Measurements from ENCODE around the gene BANK1. TPM values are rescaled to one million over a fixed set of nuclear protein-coding genes. Genes with fewer than 3 reads are reported as not detected.

BANK1 gene
- total RNA-seq, 1 experiment from 2014 or later, result not detected

- no peak for DNase-seq
- Histone ChIP-seq H3K27me3 (no peaks in the 10 kb centered on the region), H3K36me3 (no peaks in the 10 kb centered on the region), H3K9me3 (no peaks in the 10 kb centered on the region), H3K4me3 (no peak overlapping the region)
Observed at GRCh38 chr4:101795704-101796103, 5.2 kb downstream of the BANK1 start.

- H3K27me3 ChIP-seq, result no peaks in the 10 kb centered on the region
- no peaks in the 10 kb centered on the region for H3K9me3 ChIP-seq
- H3K36me3 ChIP-seq, result no peaks in the 10 kb centered on the region
- DNase-seq, result no peak
- no peak overlapping the region for H3K4me3 ChIP-seq
Observed at GRCh38 chr4:101801958-101802357, 11.4 kb downstream of the BANK1 start.

- Histone ChIP-seq H3K36me3 (no peaks in the 10 kb centered on the region), H3K4me3 (no peak overlapping the region), H3K27me3 (no peaks in the 10 kb centered on the region), H3K9me3 (no peaks in the 10 kb centered on the region)
- no peak for DNase-seq
Observed at GRCh38 chr4:101806914-101807313, 16.4 kb downstream of the BANK1 start.

GRCh38 chr4:101807351-101807750, 16.8 kb downstream of the BANK1 start:
- no peak overlapping the region for H3K4me3 ChIP-seq
- no peaks in the 10 kb centered on the region for H3K9me3 ChIP-seq
- DNase-seq, result no peak
- no peaks in the 10 kb centered on the region for H3K36me3 ChIP-seq
- H3K27me3 ChIP-seq, result no peaks in the 10 kb centered on the region

GRCh38 chr4:101813604-101814003, 23.1 kb downstream of the BANK1 start:
- Histone ChIP-seq H3K9me3 (no peaks in the 10 kb centered on the region), H3K4me3 (no peak overlapping the region), H3K27me3 (no peaks in the 10 kb centered on the region), H3K36me3 (no peaks in the 10 kb centered on the region)
- DNase-seq, result no peak

GRCh38 chr4:101818362-101818761, 27.8 kb downstream of the BANK1 start:
- no peak for DNase-seq
- H3K4me3 ChIP-seq, result no peak overlapping the region
- no peaks in the 10 kb centered on the region for H3K27me3 ChIP-seq

GRCh38 chr4:101823864-101824263, 33.3 kb downstream of the BANK1 start:
- Histone ChIP-seq H3K27me3 (no peaks in the 10 kb centered on the region), H3K9me3 (no peaks in the 10 kb centered on the region), H3K36me3 (no peaks in the 10 kb centered on the region), H3K4me3 (no peak overlapping the region)
- no peak for DNase-seq

More at GRCh38 chr4:101818362-101818761, 27.8 kb downstream of the BANK1 start:
- no peaks in the 10 kb centered on the region for H3K36me3 ChIP-seq
- no peaks in the 10 kb centered on the region for H3K9me3 ChIP-seq

GRCh38 chr4:101824500-101824899, 34.0 kb downstream of the BANK1 start:
- DNase-seq, result no peak
- no peaks in the 10 kb centered on the region for H3K27me3 ChIP-seq
- no peaks in the 10 kb centered on the region for H3K36me3 ChIP-seq
- no peak overlapping the region for H3K4me3 ChIP-seq
- no peaks in the 10 kb centered on the region for H3K9me3 ChIP-seq

- Histone ChIP-seq H3K36me3 (no peaks in the 10 kb centered on the region), H3K4me3 (no peak overlapping the region), H3K27me3 (no peaks in the 10 kb centered on the region), H3K9me3 (no peaks in the 10 kb centered on the region)
- DNase-seq, result no peak
Observed at GRCh38 chr4:101825953-101826352, 35.4 kb downstream of the BANK1 start.

- no peak for DNase-seq
- Histone ChIP-seq H3K9me3 (no peaks in the 10 kb centered on the region), H3K4me3 (no peak overlapping the region), H3K27me3 (no peaks in the 10 kb centered on the region), H3K36me3 (no peaks in the 10 kb centered on the region)
Observed at GRCh38 chr4:101831816-101832215, 41.3 kb downstream of the BANK1 start.

GRCh38 chr4:101833480-101833879, 43.0 kb downstream of the BANK1 start:
- Histone ChIP-seq H3K4me3 (no peak overlapping the region), H3K36me3 (no peaks in the 10 kb centered on the region), H3K27me3 (no peaks in the 10 kb centered on the region), H3K9me3 (no peaks in the 10 kb centered on the region)
- no peak for DNase-seq

GRCh38 chr4:101835121-101835904, 44.8 kb downstream of the BANK1 start:
- Histone ChIP-seq H3K27me3 (no peaks in the 10 kb centered on the region), H3K9me3 (no peaks in the 10 kb centered on the region), H3K4me3 (no peak overlapping the region), H3K36me3 (no peaks in the 10 kb centered on the region)
- DNase-seq, result peak; percentile 0

- no peak for DNase-seq
- Histone ChIP-seq H3K36me3 (no peaks in the 10 kb centered on the region), H3K4me3 (no peak overlapping the region), H3K9me3 (no peaks in the 10 kb centered on the region), H3K27me3 (no peaks in the 10 kb centered on the region)
Observed at GRCh38 chr4:101843054-101843453, 52.5 kb downstream of the BANK1 start.

- Histone ChIP-seq H3K4me3 (no peak overlapping the region), H3K27me3 (no peaks in the 10 kb centered on the region), H3K36me3 (no peaks in the 10 kb centered on the region), H3K9me3 (no peaks in the 10 kb centered on the region)
- DNase-seq, result no peak
Observed at GRCh38 chr4:101846550-101846949, 56.0 kb downstream of the BANK1 start.

GRCh38 chr4:101850698-101851097, 60.2 kb downstream of the BANK1 start:
- Histone ChIP-seq H3K4me3 (no peak overlapping the region), H3K27me3 (no peaks in the 10 kb centered on the region), H3K36me3 (no peaks in the 10 kb centered on the region), H3K9me3 (no peaks in the 10 kb centered on the region)
- no peak for DNase-seq

- no peaks in the 10 kb centered on the region for H3K27me3 ChIP-seq
- H3K4me3 ChIP-seq, result no peak overlapping the region
- no peaks in the 10 kb centered on the region for H3K9me3 ChIP-seq
- H3K36me3 ChIP-seq, result no peaks in the 10 kb centered on the region
- DNase-seq, result no peak
Observed at GRCh38 chr4:101851672-101852071, 61.1 kb downstream of the BANK1 start.

- Histone ChIP-seq H3K4me3 (no peak overlapping the region), H3K36me3 (no peaks in the 10 kb centered on the region)
Observed at GRCh38 chr4:101853028-101853427, 62.5 kb downstream of the BANK1 start.

GRCh38 chr4:101853691-101854090, 63.2 kb downstream of the BANK1 start:
- Histone ChIP-seq H3K36me3 (no peaks in the 10 kb centered on the region), H3K4me3 (no peak overlapping the region), H3K9me3 (no peaks in the 10 kb centered on the region), H3K27me3 (no peaks in the 10 kb centered on the region)
- DNase-seq, result no peak

More at GRCh38 chr4:101853028-101853427, 62.5 kb downstream of the BANK1 start:
- no peak for DNase-seq
- H3K9me3 ChIP-seq, result no peaks in the 10 kb centered on the region
- no peaks in the 10 kb centered on the region for H3K27me3 ChIP-seq

All from MG63 (cell line).